ENCODE measurements around the gene NYNRIN.
"Not testable (repeated sequence)": the region's sequence is repeated elsewhere in the genome, so short reads cannot be mapped to it uniquely, and the experiment has no call there.

Gene NYNRIN

GRCh38 chr14:24368562-24369252, 30.1 kb upstream of the NYNRIN start:
- in situ Hi-C loops (cut with HindIII; ENCODE audit: low pct_ligation_motif_present, low pct_unique_long_range_greater_than_20kb, low sequenced_read_pairs) = no loop called here
- no peak for DNase-seq

GRCh38 chr14:24369463-24369862, 29.3 kb upstream of the NYNRIN start:
- in situ Hi-C loops (cut with HindIII; ENCODE audit: low pct_ligation_motif_present, low pct_unique_long_range_greater_than_20kb, low sequenced_read_pairs) = no loop called here
- no peak for DNase-seq

- no peak for DNase-seq
- in situ Hi-C loops (cut with HindIII; ENCODE audit: low pct_ligation_motif_present, low pct_unique_long_range_greater_than_20kb, low sequenced_read_pairs) = no loop called here
These were observed 28.7 kb upstream of the NYNRIN start for GRCh38 chr14:24369907-24370687.

GRCh38 chr14:24370748-24371147, 28.1 kb upstream of the NYNRIN start:
- no peak for DNase-seq
- in situ Hi-C loops (cut with HindIII; ENCODE audit: low pct_ligation_motif_present, low pct_unique_long_range_greater_than_20kb, low sequenced_read_pairs) = no loop called here

- DNase-seq; in situ Hi-C loops (cut with HindIII; ENCODE audit: low pct_ligation_motif_present, low pct_unique_long_range_greater_than_20kb, low sequenced_read_pairs): not testable (repeated sequence)
These were observed 27.2 kb upstream of the NYNRIN start for GRCh38 chr14:24371605-24372004.

GRCh38 chr14:24372701-24373416, 25.9 kb upstream of the NYNRIN start:
- in situ Hi-C loops (cut with HindIII; ENCODE audit: low pct_ligation_motif_present, low pct_unique_long_range_greater_than_20kb, low sequenced_read_pairs) = no loop called here
- DNase-seq = no peak

- in situ Hi-C loops (cut with HindIII; ENCODE audit: low pct_ligation_motif_present, low pct_unique_long_range_greater_than_20kb, low sequenced_read_pairs) = no loop called here
- DNase-seq = no peak
These were observed 22.2 kb upstream of the NYNRIN start for GRCh38 chr14:24376448-24377070.

- DNase-seq = no peak
- in situ Hi-C loops (cut with HindIII; ENCODE audit: low pct_ligation_motif_present, low pct_unique_long_range_greater_than_20kb, low sequenced_read_pairs) = no loop called here
These were observed 21.7 kb upstream of the NYNRIN start for GRCh38 chr14:24377126-24377525.

- in situ Hi-C loops (cut with HindIII; ENCODE audit: low pct_ligation_motif_present, low pct_unique_long_range_greater_than_20kb, low sequenced_read_pairs) = no loop called here
- no peak for DNase-seq
These were observed 21.1 kb upstream of the NYNRIN start for GRCh38 chr14:24377657-24378056.

- DNase-seq = no peak
- in situ Hi-C loops (cut with HindIII; ENCODE audit: low pct_ligation_motif_present, low pct_unique_long_range_greater_than_20kb, low sequenced_read_pairs) = no loop called here
These were observed 20.5 kb upstream of the NYNRIN start for GRCh38 chr14:24378327-24378726.

GRCh38 chr14:24378981-24379906, 19.6 kb upstream of the NYNRIN start:
- in situ Hi-C loops (cut with HindIII; ENCODE audit: low pct_ligation_motif_present, low pct_unique_long_range_greater_than_20kb, low sequenced_read_pairs) = no loop called here
- no peak for DNase-seq

- no peak for DNase-seq
- in situ Hi-C loops (cut with HindIII; ENCODE audit: low pct_ligation_motif_present, low pct_unique_long_range_greater_than_20kb, low sequenced_read_pairs) = no loop called here
These were observed 18.7 kb upstream of the NYNRIN start for GRCh38 chr14:24379907-24380730.

- in situ Hi-C loops (cut with HindIII; ENCODE audit: low pct_ligation_motif_present, low pct_unique_long_range_greater_than_20kb, low sequenced_read_pairs) = no loop called here
- no peak for DNase-seq
These were observed 17.3 kb upstream of the NYNRIN start for GRCh38 chr14:24381363-24382063.

GRCh38 chr14:24382064-24382371, 16.8 kb upstream of the NYNRIN start:
- in situ Hi-C loops (cut with HindIII; ENCODE audit: low pct_ligation_motif_present, low pct_unique_long_range_greater_than_20kb, low sequenced_read_pairs) = no loop called here
- no peak for DNase-seq

- DNase-seq = no peak
- in situ Hi-C loops (cut with HindIII; ENCODE audit: low pct_ligation_motif_present, low pct_unique_long_range_greater_than_20kb, low sequenced_read_pairs) = no loop called here
These were observed 14.6 kb upstream of the NYNRIN start for GRCh38 chr14:24384169-24384568.

GRCh38 chr14:24385524-24385923, 13.3 kb upstream of the NYNRIN start:
- DNase-seq = no peak
- in situ Hi-C loops (cut with HindIII; ENCODE audit: low pct_ligation_motif_present, low pct_unique_long_range_greater_than_20kb, low sequenced_read_pairs) = no loop called here

GRCh38 chr14:24387009-24387345, 11.8 kb upstream of the NYNRIN start:
- in situ Hi-C loops (cut with HindIII; ENCODE audit: low pct_ligation_motif_present, low pct_unique_long_range_greater_than_20kb, low sequenced_read_pairs) = no loop called here
- DNase-seq = no peak
